Measurements from ENCODE around the gene CNTN2.

DNA sequence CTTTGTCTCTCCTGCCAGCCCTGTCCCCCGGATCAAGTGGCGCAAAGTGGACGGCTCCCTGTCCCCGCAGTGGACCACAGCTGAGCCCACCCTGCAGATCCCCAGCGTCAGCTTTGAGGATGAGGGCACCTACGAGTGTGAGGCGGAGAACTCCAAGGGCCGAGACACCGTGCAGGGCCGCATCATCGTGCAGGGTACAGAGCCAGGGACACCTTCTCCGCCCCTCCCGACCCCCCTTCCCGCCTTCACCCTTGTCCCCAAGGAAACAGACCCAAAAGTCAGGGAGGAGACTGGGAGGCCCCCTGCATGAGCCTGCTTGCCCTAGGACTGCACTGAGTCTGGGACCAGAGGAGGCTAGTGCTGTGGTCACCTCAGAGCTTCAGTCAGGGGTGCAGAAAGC is 18.2 kb downstream of the CNTN2 start:
- TF ChIP-seq, protein P1, sequence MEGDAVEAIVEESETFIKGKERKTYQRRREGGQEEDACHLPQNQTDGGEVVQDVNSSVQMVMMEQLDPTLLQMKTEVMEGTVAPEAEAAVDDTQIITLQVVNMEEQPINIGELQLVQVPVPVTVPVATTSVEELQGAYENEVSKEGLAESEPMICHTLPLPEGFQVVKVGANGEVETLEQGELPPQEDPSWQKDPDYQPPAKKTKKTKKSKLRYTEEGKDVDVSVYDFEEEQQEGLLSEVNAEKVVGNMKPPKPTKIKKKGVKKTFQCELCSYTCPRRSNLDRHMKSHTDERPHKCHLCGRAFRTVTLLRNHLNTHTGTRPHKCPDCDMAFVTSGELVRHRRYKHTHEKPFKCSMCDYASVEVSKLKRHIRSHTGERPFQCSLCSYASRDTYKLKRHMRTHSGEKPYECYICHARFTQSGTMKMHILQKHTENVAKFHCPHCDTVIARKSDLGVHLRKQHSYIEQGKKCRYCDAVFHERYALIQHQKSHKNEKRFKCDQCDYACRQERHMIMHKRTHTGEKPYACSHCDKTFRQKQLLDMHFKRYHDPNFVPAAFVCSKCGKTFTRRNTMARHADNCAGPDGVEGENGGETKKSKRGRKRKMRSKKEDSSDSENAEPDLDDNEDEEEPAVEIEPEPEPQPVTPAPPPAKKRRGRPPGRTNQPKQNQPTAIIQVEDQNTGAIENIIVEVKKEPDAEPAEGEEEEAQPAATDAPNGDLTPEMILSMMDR (IDR thresholded peaks at IDR 0.05) = no peak
- TF ChIP-seq POLR2A (IDR thresholded peaks at IDR 0.05) = no peak

Data from ovary (tissue), 3 donors.